GM18868 (cell line): ENCODE data around the gene BEST1.
"Not testable (repeated sequence)": the region's sequence is repeated elsewhere in the genome, so short reads cannot be mapped to it uniquely, and the experiment has no call there.

Experiments used
- ATAC-seq: cut with Tn5 transposase; IDR thresholded peaks from one replicate; pipeline ENCODE4 v1.9.1; 2021; ENCODE audit warnings: mild to moderate bottlenecking, moderate library complexity; ENCODE audit not compliant: unreplicated experiment

Gene BEST1

DNA sequence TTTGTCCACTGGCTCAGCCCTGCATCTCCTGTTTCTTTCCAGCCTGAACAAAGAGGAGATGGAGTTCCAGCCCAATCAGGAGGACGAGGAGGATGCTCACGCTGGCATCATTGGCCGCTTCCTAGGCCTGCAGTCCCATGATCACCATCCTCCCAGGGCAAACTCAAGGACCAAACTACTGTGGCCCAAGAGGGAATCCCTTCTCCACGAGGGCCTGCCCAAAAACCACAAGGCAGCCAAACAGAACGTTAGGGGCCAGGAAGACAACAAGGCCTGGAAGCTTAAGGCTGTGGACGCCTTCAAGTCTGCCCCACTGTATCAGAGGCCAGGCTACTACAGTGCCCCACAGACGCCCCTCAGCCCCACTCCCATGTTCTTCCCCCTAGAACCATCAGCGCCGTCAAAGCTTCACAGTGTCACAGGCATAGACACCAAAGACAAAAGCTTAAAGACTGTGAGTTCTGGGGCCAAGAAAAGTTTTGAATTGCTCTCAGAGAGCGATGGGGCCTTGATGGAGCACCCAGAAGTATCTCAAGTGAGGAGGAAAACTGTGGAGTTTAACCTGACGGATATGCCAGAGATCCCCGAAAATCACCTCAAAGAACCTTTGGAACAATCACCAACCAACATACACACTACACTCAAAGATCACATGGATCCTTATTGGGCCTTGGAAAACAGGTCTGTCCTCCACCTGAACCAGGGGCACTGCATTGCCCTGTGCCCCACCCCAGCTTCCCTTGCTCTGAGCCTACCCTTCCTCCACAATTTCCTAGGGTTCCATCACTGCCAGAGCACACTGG is 12.3 kb downstream of the BEST1 start:
- ATAC-seq = no peak

DNA sequence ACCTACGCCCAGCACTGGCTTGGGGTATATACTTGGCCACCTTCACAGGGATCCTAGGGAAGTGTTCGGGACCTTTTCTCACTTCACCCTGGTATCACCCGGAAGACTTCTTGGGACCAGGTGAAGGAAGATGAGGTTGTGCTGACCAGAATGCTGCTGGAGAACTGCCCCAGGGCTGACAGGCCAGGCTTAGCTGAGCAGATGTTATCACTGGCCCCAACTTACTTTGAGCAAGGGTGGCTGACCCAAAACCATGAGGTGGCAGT is 12.8 kb downstream of the BEST1 start:
- no peak for ATAC-seq

DNA sequence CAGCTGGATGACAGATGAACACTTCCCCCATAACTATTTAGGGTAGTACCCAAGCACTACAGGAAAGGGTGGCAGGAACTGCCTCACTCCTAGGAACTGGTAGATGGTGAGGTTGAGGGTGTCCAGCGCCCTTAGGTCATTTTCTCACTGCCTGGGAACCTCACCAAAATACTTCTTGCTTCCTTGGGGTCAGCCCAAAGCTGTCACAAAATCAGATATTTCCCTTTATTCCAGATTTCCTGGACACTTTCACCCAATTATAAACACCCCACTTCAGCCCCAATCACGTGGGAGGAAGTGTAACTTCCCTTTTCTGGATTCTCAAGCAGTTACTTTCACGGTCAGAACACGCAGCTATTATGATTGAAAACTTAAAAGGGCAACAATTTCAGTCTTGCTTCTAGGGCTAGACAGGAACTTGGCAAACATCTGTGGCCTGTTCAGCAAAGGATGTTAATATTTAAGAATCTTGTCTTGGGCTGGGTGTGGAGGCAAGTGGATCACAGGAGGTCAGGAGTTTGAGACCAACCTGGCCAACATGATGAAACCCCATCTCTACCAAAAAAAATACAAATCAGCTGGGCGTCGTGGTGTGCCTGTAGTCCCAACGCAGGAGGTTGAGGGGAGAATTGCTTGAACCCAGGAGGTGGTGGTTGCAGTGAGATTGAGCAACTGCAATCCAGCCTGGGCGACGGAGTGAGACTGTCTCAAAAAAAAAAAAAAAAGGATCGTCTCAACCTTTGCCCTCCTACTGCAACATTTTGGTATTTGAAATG is 13.3 kb downstream of the BEST1 start:
- ATAC-seq = no peak

DNA sequence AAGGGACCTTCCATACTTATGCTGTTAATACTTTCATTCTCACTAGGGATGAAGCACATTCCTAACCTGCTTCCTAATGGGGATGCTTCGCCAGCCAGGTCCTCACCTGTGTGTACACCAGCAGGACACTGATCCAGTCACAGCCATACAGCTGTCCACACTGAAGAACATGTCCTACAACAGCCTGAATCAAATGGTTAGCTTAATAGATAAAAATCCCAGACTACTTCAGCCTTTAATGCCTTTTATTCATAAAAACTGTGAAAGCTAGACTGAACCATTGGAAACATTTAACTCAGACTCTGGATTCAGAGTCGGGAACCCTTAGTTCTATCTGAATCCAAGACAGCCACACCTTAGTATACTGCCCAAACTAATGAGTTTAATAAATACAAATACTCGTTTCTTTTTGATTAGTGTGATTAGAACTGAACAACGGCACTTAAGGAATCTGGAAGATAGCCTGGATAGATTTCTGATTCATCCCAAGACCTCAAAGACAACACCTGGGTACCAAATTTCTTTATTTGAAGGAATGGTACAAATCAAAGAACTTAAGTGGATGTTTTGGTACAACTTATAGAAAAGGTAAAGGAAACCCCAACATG is 14.0 kb downstream of the BEST1 start:
- no peak for ATAC-seq

DNA sequence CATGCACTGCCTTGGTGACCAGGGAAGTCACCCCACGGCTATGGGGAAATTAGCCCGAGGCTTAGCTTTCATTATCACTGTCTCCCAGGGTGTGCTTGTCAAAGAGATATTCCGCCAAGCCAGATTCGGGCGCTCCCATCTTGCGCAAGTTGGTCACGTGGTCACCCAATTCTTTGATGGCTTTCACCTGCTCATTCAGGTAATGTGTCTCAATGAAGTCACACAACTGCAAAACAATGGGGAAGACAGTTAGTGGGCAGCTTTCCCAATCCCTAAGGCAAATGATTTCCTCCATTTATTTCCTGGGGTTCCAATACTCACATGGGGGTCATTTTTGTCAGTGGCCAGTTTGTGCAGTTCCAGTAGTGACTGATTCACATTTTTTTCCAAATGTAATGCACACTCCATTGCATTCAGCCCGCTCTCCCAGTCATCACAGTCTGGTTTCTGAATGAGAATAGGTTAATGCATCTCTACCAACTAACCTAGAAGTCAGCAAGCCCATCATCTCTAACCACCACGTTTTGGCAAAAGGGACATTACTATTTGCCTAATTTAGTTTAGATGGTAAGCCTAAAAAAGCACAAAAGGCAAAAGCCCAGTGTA is 14.6 kb downstream of the BEST1 start:
- not testable (repeated sequence) for ATAC-seq

DNA sequence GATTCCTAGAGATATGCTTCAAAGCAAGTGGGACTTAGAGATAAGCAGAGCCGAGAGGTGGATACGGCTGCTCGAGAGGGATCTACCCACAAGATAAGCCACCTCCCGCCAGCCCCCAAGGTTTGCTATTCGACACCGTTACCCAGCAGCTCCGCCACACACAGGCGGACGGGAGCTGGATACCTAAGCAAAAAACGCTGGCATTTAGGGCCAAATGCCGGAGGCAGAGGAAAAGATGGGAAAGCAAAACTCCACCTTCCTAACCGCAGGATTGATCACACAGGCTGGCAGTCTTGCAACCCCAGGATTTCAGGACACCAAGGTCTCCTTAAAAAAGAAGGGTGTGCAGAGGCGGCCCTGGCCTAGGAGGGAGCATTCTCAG is 16.6 kb downstream of the BEST1 start:
- no peak for ATAC-seq

DNA sequence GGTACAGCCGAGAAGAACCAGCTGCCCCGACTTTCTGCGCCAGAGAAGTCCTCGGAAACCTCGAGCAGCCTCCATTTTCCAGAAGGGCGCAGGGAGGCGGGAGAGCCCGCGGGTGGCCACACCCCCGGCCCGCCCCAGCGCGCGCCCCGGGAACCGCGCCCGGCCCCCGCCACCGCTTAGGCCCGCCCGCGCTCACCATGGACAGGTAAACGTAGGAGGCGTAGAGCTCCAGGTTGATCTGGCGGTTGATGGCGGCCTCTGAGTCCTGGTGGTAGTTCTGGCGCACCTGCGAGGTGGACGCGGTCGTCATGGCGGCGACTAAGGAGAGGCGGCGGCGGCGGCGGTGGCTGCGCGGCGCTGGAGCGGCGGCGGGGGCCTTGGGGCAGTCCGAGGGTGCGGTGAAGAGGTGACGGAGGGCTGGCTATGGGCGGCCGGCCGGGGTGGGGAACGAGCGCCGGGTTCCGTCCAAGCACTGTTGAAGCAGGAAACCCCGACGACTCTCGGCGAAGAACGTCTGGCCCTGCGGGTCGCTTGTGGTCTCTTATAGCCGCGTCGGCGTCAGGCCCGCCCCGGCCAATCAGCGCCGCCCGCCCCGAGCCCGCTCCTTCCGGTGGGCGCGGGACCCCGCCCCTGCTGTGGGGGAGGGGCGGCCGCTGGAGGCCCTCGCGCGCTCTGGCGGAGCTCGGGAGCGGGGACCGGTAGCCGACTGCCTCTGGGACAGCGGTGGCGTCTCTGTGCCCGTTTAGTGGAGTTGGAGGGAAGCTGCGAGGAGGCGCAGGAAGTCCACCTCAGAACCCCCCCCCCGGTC is 17.2 kb downstream of the BEST1 start, which contains the start of gene FTH1:
Gene FTH1, minus strand, starts transcription at position 519 of the 808 bp plus-strand sequence. Its CDS starts 209 bp downstream, at position 310.
- ATAC-seq = peak; percentile 45

DNA sequence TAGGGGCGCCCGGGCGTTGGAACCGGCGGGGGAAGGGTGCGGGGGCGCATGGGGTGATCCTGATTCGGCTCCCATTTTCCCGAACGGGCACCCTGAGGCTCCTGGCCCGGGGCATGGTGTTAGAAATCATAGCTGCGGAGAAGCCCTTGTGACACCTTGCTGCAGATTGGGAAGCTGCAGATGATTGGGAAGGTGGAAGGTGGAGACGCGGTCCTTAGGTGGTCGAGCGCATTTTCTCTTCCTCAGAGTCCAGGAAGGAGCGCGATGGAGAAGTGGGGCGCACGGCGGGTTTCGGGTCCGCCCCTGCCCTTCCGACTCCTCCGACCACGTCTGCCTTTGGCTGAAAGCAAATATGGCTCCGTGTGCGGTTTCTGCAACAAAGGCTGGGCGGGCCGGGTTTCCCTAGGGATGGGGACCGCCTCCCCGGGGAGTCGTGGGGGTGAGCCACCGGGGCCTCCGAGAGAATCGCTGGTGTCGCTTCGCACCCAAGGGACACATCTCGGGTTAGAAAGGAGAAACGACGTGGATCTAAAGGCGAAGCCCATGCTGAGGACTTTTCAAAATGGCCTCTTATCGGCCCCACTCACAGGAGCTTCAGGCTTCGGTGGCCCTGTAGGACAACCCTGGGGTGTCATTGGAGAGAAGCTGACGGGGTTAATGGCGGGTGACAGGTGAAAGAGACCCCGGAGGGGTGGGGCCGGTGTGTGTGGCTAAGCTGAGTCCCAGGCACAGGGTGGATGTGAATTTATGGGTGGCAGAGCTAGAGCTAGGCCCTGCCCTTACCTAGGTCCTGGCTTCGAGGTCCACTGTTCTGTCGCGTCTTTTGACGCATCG is 18.0 kb downstream of the BEST1 start:
- ATAC-seq = peak; percentile 10

DNA sequence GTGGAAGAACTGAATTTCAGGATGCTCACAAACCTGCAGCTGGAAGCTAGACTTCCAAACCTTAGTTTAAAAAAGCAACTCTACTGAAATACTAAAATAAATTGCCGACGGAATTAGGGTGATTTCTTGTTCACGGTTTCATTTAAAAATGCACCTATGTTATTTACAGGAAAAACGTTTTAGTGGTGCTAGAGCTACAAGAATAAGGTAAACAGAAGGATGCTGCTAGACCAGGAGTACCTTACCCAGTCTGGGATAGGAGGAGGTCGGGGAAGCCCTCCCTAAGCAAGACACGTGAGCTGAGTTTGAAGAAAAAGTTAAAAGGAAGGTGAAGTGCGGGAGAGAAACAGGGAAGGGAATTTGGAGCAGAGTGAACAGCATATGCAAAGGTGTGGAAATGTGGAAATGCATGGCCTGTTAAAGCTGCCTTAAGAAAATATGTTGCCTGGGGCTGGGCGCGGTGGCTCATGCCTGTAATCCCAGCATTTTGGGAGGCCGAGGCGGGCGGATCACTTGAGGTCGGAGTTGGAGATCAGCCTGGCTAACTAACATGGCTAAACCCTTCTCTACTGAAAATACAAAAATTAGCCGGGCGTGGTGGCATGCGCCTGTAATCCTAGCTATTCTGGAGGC is 18.7 kb downstream of the BEST1 start:
- no peak for ATAC-seq

DNA sequence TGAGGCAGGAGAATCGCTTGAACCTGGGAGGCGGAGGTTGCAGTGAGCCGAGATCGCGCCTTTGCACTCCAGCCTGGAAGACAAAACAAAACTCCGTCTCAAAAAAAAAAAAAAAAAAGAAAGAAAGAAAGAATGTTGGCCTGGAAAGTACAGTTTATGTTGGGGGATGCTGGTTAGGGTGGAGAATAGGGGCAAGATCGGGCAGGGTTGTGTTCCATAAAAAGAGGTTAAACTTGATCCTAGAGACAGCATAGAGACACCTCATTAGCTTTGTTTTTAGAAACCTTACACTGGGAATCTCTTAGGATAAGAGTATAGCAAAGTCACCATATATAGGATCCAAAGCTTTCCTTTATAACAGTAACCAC is 19.2 kb downstream of the BEST1 start:
- ATAC-seq = no peak

DNA sequence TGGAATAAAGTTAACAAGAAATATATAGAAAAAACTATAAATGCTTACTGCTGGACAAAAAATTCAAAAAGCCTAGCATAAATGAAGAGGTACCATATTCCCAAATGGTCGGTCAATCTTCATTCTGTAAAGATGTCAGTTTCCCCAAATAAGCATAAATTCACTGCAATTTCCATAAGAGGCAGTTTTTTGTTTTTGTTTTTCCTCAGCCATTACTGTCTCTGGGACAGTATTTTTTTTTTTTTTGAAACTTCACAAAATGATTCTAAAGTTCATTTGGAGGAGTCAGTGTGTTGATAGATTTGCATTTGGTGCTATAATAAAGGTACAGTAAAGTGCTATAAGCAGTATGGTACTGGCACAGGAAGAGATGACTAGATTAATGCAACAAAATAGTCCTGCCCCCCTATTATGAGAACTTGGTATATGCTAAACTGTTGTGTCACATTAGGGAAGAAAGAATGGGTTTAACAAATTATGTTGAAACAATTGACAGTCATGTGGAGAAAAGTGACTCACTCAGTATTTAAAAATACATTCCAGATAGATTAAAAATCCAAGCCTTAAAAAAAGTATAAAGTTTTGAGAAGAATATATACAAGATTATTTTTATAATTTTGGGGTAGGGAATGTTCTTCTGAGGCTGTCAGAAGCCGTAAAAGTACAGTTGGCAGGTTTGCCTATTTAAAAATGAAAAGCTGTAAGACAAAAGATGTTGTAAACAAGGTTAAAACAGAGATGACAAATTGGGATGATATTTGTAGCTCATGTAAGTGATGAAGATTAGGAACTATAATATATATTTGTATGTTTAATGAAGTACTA is 19.9 kb downstream of the BEST1 start:
- ATAC-seq = no peak

DNA sequence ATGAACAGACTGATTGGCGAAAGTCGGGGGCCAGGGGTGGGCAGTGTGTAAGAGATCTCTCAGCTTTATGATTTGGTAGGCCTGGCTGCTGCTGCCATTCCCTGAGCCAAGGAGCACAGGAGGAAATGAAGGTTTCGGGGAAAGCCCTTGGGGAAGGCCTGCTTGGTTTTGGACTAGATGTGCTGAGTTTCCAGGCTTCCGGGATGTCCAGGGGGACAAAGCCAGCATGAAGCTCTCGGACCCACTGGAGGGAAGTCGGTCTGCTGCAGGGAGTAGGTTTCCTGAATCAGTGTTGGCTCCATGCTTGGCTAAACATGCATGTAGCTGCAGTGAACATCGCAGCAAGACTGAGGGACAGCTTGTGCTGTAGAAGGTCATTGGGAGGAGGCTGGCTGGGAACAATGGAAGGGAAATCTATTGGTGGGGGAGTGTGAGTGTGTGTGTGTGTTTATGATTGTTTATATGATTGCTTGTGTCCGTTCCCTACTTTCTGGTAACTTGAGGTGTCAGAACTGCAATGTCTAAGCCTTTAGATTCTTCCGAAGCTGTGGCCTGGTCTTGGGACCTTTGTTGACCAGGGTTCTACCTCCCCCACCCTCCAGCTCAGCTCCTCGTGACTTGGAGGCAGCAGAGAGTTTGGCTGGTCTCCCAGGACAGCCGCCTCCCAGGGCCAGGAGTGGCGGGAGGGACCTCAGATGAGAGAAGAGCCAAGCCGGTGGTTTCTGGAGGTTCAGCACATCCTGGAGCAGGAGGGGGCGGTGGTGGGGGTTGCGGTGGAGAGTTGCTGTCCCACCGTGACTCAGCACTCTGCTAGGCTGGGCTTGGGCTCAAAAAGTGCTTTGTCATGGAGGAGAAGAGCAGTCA is 21.3 kb downstream of the BEST1 start:
- no peak for ATAC-seq

DNA sequence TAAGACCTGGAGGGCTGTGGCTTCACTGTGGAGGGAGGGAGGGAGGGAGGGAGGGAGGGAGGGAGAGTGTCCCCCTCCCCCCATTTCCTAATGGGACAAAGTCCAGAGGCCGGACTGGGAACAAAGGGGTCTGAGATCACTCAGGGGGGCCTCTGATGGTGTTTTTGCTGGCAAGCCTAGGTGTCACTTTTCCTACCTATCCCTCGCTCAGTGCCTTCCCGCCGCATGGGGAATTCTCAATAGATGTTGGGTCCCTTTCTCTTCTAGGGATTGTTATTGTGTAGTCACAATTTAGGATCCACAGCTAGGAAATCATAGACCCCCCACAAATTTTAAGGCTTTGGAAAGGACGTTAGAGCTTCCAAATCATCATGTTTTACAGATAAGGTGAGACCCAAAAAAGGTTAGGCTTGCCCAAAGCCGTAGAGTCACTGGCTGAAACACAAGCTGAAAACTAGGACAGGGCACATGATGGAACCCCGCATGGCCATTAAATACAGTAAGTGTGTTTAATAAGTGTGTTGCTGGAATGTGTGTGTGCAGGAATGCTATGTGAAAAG is 22.0 kb downstream of the BEST1 start:
- ATAC-seq = no peak

DNA sequence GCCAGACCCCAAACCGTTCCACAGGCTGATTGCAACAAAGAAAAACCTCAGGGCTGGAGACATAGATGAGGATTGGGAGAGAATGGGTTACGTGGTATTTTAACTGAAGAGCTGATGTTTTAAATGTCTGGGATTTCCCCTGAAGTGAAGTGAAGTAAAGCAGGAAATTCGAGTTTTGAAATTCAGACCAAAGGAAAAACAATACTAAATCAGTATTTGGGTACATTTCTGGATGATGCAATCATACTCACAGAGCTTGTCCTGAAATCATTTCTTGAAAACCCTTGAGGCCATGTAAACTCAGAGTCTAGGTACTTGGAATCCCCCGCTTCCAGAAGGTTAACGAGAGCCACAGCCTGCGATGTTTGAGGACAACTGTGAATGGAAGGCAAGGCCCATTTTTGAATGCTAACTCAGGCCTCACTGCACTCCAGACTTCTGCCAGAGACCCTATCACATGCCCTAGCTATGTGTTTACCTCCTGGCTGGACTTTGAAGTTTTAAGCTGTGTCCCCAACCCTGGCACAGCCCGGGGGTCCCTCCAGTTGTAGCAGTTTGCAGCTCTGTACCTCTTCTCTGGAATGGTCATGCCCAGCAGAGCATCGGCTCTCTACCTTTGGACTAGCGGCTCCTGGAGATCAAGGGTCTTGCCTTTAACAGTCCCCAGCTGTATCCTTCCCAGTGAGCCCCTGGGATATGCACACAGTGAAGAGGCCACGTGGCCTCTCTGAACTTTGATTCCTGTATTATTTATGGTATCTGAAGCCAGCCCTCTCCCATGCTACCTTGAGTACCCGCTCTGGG is 22.7 kb downstream of the BEST1 start:
- no peak for ATAC-seq

DNA sequence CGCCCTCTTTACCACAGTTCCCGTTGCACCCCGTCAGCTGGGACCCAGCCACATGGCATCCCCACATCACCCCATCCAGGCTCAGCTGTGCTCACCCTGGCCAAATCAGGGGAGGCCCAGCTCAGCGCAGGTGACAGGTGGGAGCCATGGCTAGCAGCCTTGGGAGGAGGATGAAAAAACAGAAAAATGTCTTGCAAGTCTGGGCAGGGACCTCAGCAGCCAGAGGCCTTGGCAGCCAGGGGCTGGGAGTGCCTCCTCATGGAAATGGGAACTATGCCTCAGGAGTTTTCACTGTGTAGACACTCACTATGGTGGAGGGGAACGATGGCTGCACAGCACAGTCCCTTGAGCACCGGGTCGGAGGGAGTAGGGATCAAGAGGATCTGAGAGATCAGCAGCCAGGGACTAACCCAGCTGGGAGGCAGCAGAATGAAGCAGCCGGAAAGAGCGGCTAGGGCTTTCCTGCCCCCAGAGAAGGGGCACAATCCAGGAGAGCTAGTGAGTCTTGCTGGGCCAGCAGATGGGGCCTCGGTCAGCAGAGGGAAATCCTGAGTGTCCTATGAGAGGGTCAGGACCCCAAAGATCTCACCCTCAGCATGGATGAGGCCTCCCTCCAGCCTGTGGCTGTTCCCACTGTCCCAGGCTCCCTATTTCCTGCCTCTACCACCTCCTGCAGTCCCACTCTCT is 23.5 kb downstream of the BEST1 start:
- ATAC-seq = no peak
